ENCODE results near the gene GSTM2.
A peak's percentile ranks its signal among the peaks of the same experiment; 100 is the strongest.

The GSTM2 gene

GRCh38 chr1:109630081-109630897 is 37.6 kb upstream of the GSTM2 start:
- DNase-seq: no peak

- DNase-seq: no peak
Measured at GRCh38 chr1:109630898-109631512, 36.9 kb upstream of the GSTM2 start.

GRCh38 chr1:109631513-109632505 is 36.0 kb upstream of the GSTM2 start:
- no peak for DNase-seq

- peak; percentile 70 for DNase-seq
Measured at GRCh38 chr1:109632671-109633346, 35.0 kb upstream of the GSTM2 start.

GRCh38 chr1:109634292-109634691 is 33.6 kb upstream of the GSTM2 start:
- DNase-seq: no peak

GRCh38 chr1:109634771-109635750 is 32.8 kb upstream of the GSTM2 start:
- no peak for DNase-seq

GRCh38 chr1:109635862-109636200 is 32.0 kb upstream of the GSTM2 start:
- no peak for DNase-seq

- DNase-seq: peak; percentile 60
Measured at GRCh38 chr1:109636201-109636952, 31.5 kb upstream of the GSTM2 start.

- DNase-seq: no peak
Measured at GRCh38 chr1:109637446-109637845, 30.4 kb upstream of the GSTM2 start.

GRCh38 chr1:109639063-109639840 is 28.6 kb upstream of the GSTM2 start:
- DNase-seq: no peak

GRCh38 chr1:109639841-109640184 is 28.0 kb upstream of the GSTM2 start:
- no peak for DNase-seq

- peak; percentile 58 for DNase-seq
Measured at GRCh38 chr1:109640285-109640865, 27.5 kb upstream of the GSTM2 start.

- no peak for DNase-seq
Measured at GRCh38 chr1:109641078-109641740, 26.6 kb upstream of the GSTM2 start.

- DNase-seq: no peak
Measured at GRCh38 chr1:109641861-109642260, 26.0 kb upstream of the GSTM2 start.

GRCh38 chr1:109642626-109643025 is 25.2 kb upstream of the GSTM2 start:
- DNase-seq: no peak

GRCh38 chr1:109643385-109644230 is 24.2 kb upstream of the GSTM2 start:
- peak; percentile 22 for DNase-seq

- no peak for DNase-seq
Measured at GRCh38 chr1:109644670-109645069, 23.2 kb upstream of the GSTM2 start.

- peak; percentile 56 for DNase-seq
Measured at GRCh38 chr1:109649491-109649914, 18.4 kb upstream of the GSTM2 start.

Data from NCI-H2227 treated with DMSO at 0.1 percent for 48 hours (cell line).